GM18861 (cell line): ENCODE results near the gene EIF3C.
"Not testable (repeated sequence)": the region's sequence is repeated elsewhere in the genome, so short reads cannot be mapped to it uniquely, and the experiment has no call there.

Experiments
- ATAC-seq: cut with Tn5 transposase; IDR thresholded peaks from one replicate; pipeline ENCODE4 v1.9.1; 2021; ENCODE audit not compliant: unreplicated experiment

The EIF3C gene

GRCh38 chr16:28746618-28747350 is 35.5 kb downstream of the EIF3C start:
- not testable (repeated sequence) for ATAC-seq

- peak; percentile 93 for ATAC-seq
Observed at GRCh38 chr16:28749997-28750465, 38.8 kb downstream of the EIF3C start.

- not testable (repeated sequence) for ATAC-seq
Observed at GRCh38 chr16:28750469-28751067, 39.3 kb downstream of the EIF3C start.

GRCh38 chr16:28751487-28751886 is 40.2 kb downstream of the EIF3C start, which contains the start of gene NPIPB9:
Gene NPIPB9 (plus strand): TSS chr16:28751787.
- ATAC-seq: not testable (repeated sequence)

GRCh38 chr16:28781697-28782096 is 70.4 kb downstream of the EIF3C start:
- ATAC-seq: not testable (repeated sequence)

GRCh38 chr16:28782357-28782756 is 71.1 kb downstream of the EIF3C start:
- not testable (repeated sequence) for ATAC-seq
